CD4-positive, alpha-beta T cell (primary cell): ENCODE data around the gene CFAP57. TPM values are rescaled to one million over a fixed set of nuclear protein-coding genes. Genes with fewer than 3 reads are reported as not detected.

Source experiments
- ATAC-seq: fragments of 200-7000 bp; cut with Tn5 transposase; one replicate; pipeline ENCODE4 v1.10.0; 2022; ENCODE audit warnings: mild to moderate bottlenecking; ENCODE audit not compliant: poor library complexity
- CTCF ChIA-PET: fragments of 350-600 bp; sonication (Branson Sonifier 250); formaldehyde crosslinking; loops from one replicate; lab custom pipeline; 2021; ENCODE audit warnings: antibody characterized with exemption, inconsistent platforms; lab: Charles Lee
- POLR2A ChIA-PET: fragments of 350-600 bp; sonication (Branson Sonifier 250); formaldehyde crosslinking; loops from one replicate; lab custom pipeline; 2021; ENCODE audit warnings: antibody characterized with exemption, inconsistent platforms; lab: Charles Lee
- DNase-seq, 14 experiments: peaks; one replicate each; pipeline ENCODE4 v3.0.0-alpha.2; 2013 to 2020; ENCODE audit warnings: mixed read lengths in 2 of 14
- H3K27ac ChIP-seq, 2 donors: one replicate each; pipeline versions ENCODE4 v1.5.1 to v1.7.0; 2013; ENCODE audit warnings: low read length in 2 of 2, low read depth in 1 of 2, mild to moderate bottlenecking in 1 of 2
- H3K27me3 ChIP-seq, 2 experiments: 1 replicate in 1 of 2; 2 replicates in 1 of 2; pipeline versions ENCODE4 v1.6.1 to v1.7.0; 2013; ENCODE audit warnings: low read length in 2 of 2, control low read depth in 1 of 2, mild to moderate bottlenecking in 1 of 2, moderate library complexity in 1 of 2; ENCODE audit not compliant: insufficient read depth in 2 of 2, control insufficient read depth in 1 of 2
- H3K36me3 ChIP-seq: one replicate; pipeline ENCODE4 v1.6.1; 2013; ENCODE audit warnings: low read length, control low read depth; ENCODE audit not compliant: insufficient read depth
- H3K4me1 ChIP-seq: one replicate; pipeline ENCODE4 v1.6.1; 2013; ENCODE audit warnings: low read length, control low read depth; ENCODE audit not compliant: insufficient read depth
- H3K4me3 ChIP-seq: one replicate; pipeline ENCODE4 v1.5.1; 2013; ENCODE audit warnings: mild to moderate bottlenecking, low read length, moderate library complexity
- H3K9me3 ChIP-seq, 2 experiments: 1 replicate in 1 of 2; 2 replicates in 1 of 2; pipeline versions ENCODE4 v1.6.1 to v1.7.0; 2013; ENCODE audit warnings: low read length in 2 of 2, mild to moderate bottlenecking in 2 of 2, control low read depth in 1 of 2, moderate library complexity in 1 of 2; ENCODE audit not compliant: control insufficient read depth in 1 of 2, insufficient read depth in 1 of 2
- H3K27ac Mint-ChIP-seq: one replicate; pipeline ENCODE4 v1.8.0; 2020; ENCODE audit warnings: mixed read lengths
- H3K27me3 Mint-ChIP-seq: one replicate; pipeline ENCODE4 v1.8.0; 2021; ENCODE audit warnings: mixed read lengths
- H3K36me3 Mint-ChIP-seq: one replicate; pipeline ENCODE4 v1.8.0; 2021; ENCODE audit warnings: low read depth, mixed read lengths
- H3K4me1 Mint-ChIP-seq: one replicate; pipeline ENCODE4 v1.8.0; 2021; ENCODE audit warnings: low read depth, mixed read lengths
- H3K4me3 Mint-ChIP-seq: one replicate; pipeline ENCODE4 v1.8.0; 2020; ENCODE audit warnings: mild to moderate bottlenecking, mixed read lengths
- H3K9me3 Mint-ChIP-seq: one replicate; pipeline ENCODE4 v1.8.0; 2020; ENCODE audit warnings: mixed read lengths
- CTCF ChIP-seq: fragments of 200-600 bp; IDR thresholded peaks from one replicate; pipeline ENCODE4 v1.8.0; 2022; ENCODE audit warnings: antibody characterized with exemption, mild to moderate bottlenecking
- intact Hi-C, 2 experiments: fragments of 100-400 bp; cut with DNase I in 1 of 2; cut with micrococcal nuclease in 1 of 2; formaldehyde crosslinking; loops; one replicate each; pipeline versions ENCODE4 v1.15.1 to v1.9.0; 2023 to 2025; cut with DNase I, micrococcal nuclease
- total RNA-seq, 174 experiments: library from RNA in 2 of 174; stranded (reverse) in 2 of 174; gene quantifications; one replicate each; pipeline ENCODE4 v1.2.3 and lab custom pipeline; 2021 to 2026

CFAP57 gene
- total RNA-seq, 2 experiments from 2014 or later: not detected

GRCh38 chr1:43140010-43140409 lies 32.1 kb upstream of the CFAP57 start:
- no peak for ATAC-seq
- H3K27me3 ChIP-seq: peaks cover 20 to 26% of the 10 kb centered on the region in 2 experiments
- CTCF ChIA-PET: no interaction called here
- POLR2A ChIA-PET: no interaction called here
- Mint-ChIP-seq H3K4me1 (no peaks in the 10 kb centered on the region), H3K4me3 (no peak overlapping the region), H3K27me3 (peaks cover 54% of the 10 kb centered on the region), H3K9me3 (no peaks in the 10 kb centered on the region), H3K27ac (no peak overlapping the region), H3K36me3 (no peaks in the 10 kb centered on the region)
- H3K9me3 ChIP-seq: peaks cover 0 to 4% of the 10 kb centered on the region in 2 experiments
- TF ChIP-seq CTCF: no peak
- no peaks in the 10 kb centered on the region for H3K36me3 ChIP-seq
- no peaks in the 10 kb centered on the region for H3K4me1 ChIP-seq
- H3K27ac ChIP-seq: no peak overlapping the region
- DNase-seq: no peak
- intact Hi-C loops: no loop called here
- no peak overlapping the region for H3K4me3 ChIP-seq

DNA sequence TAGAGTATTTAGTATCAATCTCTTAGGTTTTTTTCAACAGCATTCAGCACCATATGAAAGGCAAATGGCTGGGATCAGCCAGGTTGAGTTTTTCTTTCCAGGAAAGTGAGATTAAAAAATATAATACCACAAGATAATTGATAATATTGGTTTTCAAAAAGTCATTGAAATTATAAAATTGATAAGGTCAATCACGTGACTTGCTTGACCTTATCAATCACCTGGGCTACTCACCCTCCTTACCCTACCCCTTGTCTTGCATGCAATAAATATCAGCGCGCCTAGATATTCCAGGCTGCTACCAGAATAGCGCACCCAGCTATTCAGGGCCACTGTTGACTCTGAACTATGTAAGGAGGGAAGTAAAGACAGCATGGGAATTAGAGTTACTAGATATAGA lies 31.5 kb upstream of the CFAP57 start:
- H3K4me1 ChIP-seq: no peaks in the 10 kb centered on the region
- H3K27me3 Mint-ChIP-seq: peaks cover 59% of the 10 kb centered on the region
- H3K36me3 ChIP-seq: no peaks in the 10 kb centered on the region
- H3K4me1 Mint-ChIP-seq: no peaks in the 10 kb centered on the region
- peaks cover 0 to 4% of the 10 kb centered on the region in 2 experiments for H3K9me3 ChIP-seq
- intact Hi-C loops: no loop called here
- no peak overlapping the region for H3K27ac Mint-ChIP-seq
- ChIA-PET POLR2A (no interaction called here), CTCF (no interaction called here)
- no peak overlapping the region for H3K4me3 ChIP-seq
- no peak overlapping the region for H3K27ac ChIP-seq
- no peak for DNase-seq
- ATAC-seq: no peak
- no peaks in the 10 kb centered on the region for H3K9me3 Mint-ChIP-seq
- no peak overlapping the region for H3K4me3 Mint-ChIP-seq
- H3K36me3 Mint-ChIP-seq: no peaks in the 10 kb centered on the region
- TF ChIP-seq CTCF: no peak
- H3K27me3 ChIP-seq: peaks cover 21 to 31% of the 10 kb centered on the region in 2 experiments

DNA sequence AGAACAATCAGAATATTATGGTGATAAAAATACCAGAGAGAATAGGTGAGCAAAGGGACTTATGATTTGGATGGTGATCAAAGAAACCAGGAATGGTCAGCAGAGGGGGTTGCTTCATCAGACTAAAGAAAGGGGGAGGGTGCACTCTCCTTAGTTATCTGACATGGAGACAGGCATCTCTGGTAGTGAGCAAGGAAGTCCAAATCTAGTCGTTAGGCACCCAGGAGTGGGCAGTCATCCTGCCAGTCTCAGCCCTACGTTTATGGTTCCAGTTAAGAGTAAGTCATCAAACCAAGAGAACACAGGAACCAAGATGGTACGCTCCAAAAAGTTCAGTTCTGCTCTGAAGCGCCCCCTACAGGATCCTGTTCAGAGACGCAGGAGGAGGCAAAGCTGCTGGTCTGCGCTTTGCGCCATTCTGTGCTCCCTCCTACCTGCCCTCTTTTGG lies 28.7 kb upstream of the CFAP57 start:
- CTCF ChIA-PET: no interaction called here

More for the DNA sequence above, 28.7 kb upstream of the CFAP57 start:
- Mint-ChIP-seq H3K4me1 (peaks cover 2% of the 10 kb centered on the region), H3K9me3 (no peaks in the 10 kb centered on the region), H3K27ac (no peak overlapping the region), H3K27me3 (peaks cover 71% of the 10 kb centered on the region), H3K36me3 (no peaks in the 10 kb centered on the region), H3K4me3 (no peak overlapping the region)
- intact Hi-C loops: no loop called here
- H3K4me1 ChIP-seq: peaks cover 8% of the 10 kb centered on the region
- DNase-seq (no peak), ATAC-seq (no peak)
- POLR2A ChIA-PET: no interaction called here
- no peaks in the 10 kb centered on the region for H3K36me3 ChIP-seq
- H3K4me3 ChIP-seq: no peak overlapping the region
- no peak overlapping the region for H3K27ac ChIP-seq
- no peak for TF ChIP-seq CTCF
- H3K27me3 ChIP-seq: peaks cover 35 to 52% of the 10 kb centered on the region in 2 experiments
- H3K9me3 ChIP-seq: peaks cover 0 to 4% of the 10 kb centered on the region in 2 experiments
